Kidney (tissue), 22 donors: ENCODE measurements around the gene SLC22A8. TPM values are rescaled to one million over a fixed set of nuclear protein-coding genes. Genes with fewer than 3 reads are reported as not detected.
"Not testable (repeated sequence)": the region's sequence is repeated elsewhere in the genome, so short reads cannot be mapped to it uniquely, and the experiment has no call there.

Experiments used
- DNase-seq, 5 donors: peaks; one replicate each; pipeline ENCODE4 v3.0.0-alpha.2; 2013 to 2020
- FAIRE-seq: peaks from 2 replicates; lab custom pipeline; 2012; peaks lifted over from hg19 to GRCh38; lab: Jason Lieb, UNC
- H3K27ac ChIP-seq, 2 donors: one replicate each; pipeline ENCODE4 v1.7.0; 2013; ENCODE audit warnings: low read depth in 2 of 2, low read length in 2 of 2, inconsistent platforms in 1 of 2
- H3K27me3 ChIP-seq: one replicate; pipeline ENCODE4 v1.7.1; 2013; ENCODE audit warnings: low read length, inconsistent platforms; ENCODE audit not compliant: control insufficient read depth, insufficient read depth
- H3K36me3 ChIP-seq, 3 donors: one replicate each; pipeline versions ENCODE4 v1.7.0 to v1.7.1; 2013; ENCODE audit warnings: low read length in 3 of 3, control low read depth in 1 of 3, inconsistent platforms in 1 of 3; ENCODE audit not compliant: insufficient read depth in 3 of 3, control insufficient read depth in 2 of 3
- H3K4me1 ChIP-seq, 3 donors: one replicate each; pipeline versions ENCODE4 v1.7.0 to v1.7.1; 2013; ENCODE audit warnings: low read length in 3 of 3, inconsistent platforms in 1 of 3, low read depth in 1 of 3; ENCODE audit not compliant: control insufficient read depth in 2 of 3, insufficient read depth in 2 of 3
- H3K4me3 ChIP-seq, 3 donors: one replicate each; pipeline versions ENCODE4 v1.7.0 to v1.8.1; 2013; ENCODE audit warnings: low read length in 3 of 3, control low read depth in 1 of 3, inconsistent platforms in 1 of 3
- H3K9ac ChIP-seq, 3 donors: one replicate each; pipeline versions ENCODE4 v1.7.0 to v1.7.1; 2013; ENCODE audit warnings: low read length in 3 of 3, control low read depth in 1 of 3, inconsistent platforms in 1 of 3
- H3K9me3 ChIP-seq, 3 donors: one replicate each; pipeline versions ENCODE4 v1.7.0 to v1.7.1; 2013; ENCODE audit warnings: low read length in 3 of 3, control low read depth in 1 of 3, inconsistent platforms in 1 of 3; ENCODE audit not compliant: control insufficient read depth in 2 of 3, insufficient read depth in 1 of 3
- CTCF ChIP-seq: IDR thresholded peaks from 3 replicates; pipeline ENCODE4 v1.5.1; 2012; ENCODE audit warnings: mild to moderate bottlenecking, moderate library complexity, borderline replicate concordance; ENCODE audit not compliant: insufficient read depth; ENCODE audit errors: extremely low read depth
- intact Hi-C: fragments of 100-400 bp; cut with DNase I; formaldehyde crosslinking; loops from one replicate; pipeline ENCODE4 v1.11.1; 2022
- long read RNA-seq, 10 donors: library from polyadenylated mRNA in 1 of 10; unstranded in 1 of 10; transcript quantifications; one replicate each; pipeline ENCODE4 v2.0.0 and lab custom pipeline, GENCODE V29; 2021 to 2026
- polyA plus RNA-seq: library from polyadenylated mRNA; stranded (reverse); fragments of 350-450 nt; fragmentation: Illumina TruSeq; extraction: RNeasy Lipid Tissue Mini Kit (QIAGEN cat#74804); gene quantifications from one replicate; pipeline ENCODE4 v1.2.3, GENCODE V29; 2014; ENCODE audit warnings: low read depth, low replicate concordance; ENCODE audit not compliant: insufficient read depth
- total RNA-seq: library from RNA; stranded (reverse); fragmentation: NEBNext Ultra II Directional; extraction: Animal tissue kit (Norgen Biotek cat#: 25700); gene quantifications from one replicate; pipeline ENCODE4 v1.2.1, GENCODE V29; 2021
- donor health status: control.
- donor health status: control.
- donor health status: control.
- donor health status: control.
- donor health status: control.
- donor health status: DM: yes; HTN: yes; CAD: no.
- donor health status: Normal renal cell carcinoma (clear cell type).

SLC22A8 gene
- total RNA-seq (0.41 TPM), polyA plus RNA-seq (447 TPM)
- long read RNA-seq, donor 1, partial matches to known transcripts, result 0 of 4 reads
- long read RNA-seq, donor 1, other reads (novel, unspliced or antisense), result 0 of 4 reads
- long read RNA-seq, donor 2, transcript SLC22A8-209 (2 exons, 521 nt), result major isoform, 5 of 10 reads
- long read RNA-seq, donor 2, partial matches to known transcripts, result 0 of 10 reads
- long read RNA-seq, donor 2, other reads (novel, unspliced or antisense), result 0 of 10 reads
- long read RNA-seq, donor 3, partial matches to known transcripts, result 0 of 6 reads
- long read RNA-seq, donor 3, other reads (novel, unspliced or antisense), result 0 of 6 reads
- long read RNA-seq, donor 4, partial matches to known transcripts, result 0 of 4 reads
- long read RNA-seq, donor 4, other reads (novel, unspliced or antisense), result 0 of 4 reads
- long read RNA-seq, donor 5, result 0 reads
- long read RNA-seq, donor 6, partial matches to known transcripts, result 0 of 2 reads
- long read RNA-seq, donor 6, other reads (novel, unspliced or antisense), result 0 of 2 reads
- long read RNA-seq, donor 7, result 0 reads
- long read RNA-seq, donor 8, partial matches to known transcripts, result 0 of 2 reads
- long read RNA-seq, donor 8, other reads (novel, unspliced or antisense), result 0 of 2 reads
- long read RNA-seq, donor 9, partial matches to known transcripts, result 0 of 3 reads
- long read RNA-seq, donor 9, other reads (novel, unspliced or antisense), result 0 of 3 reads
- long read RNA-seq, donor 10, partial matches to known transcripts, result 0 of 3 reads
- long read RNA-seq, donor 10, other reads (novel, unspliced or antisense), result 0 of 3 reads

- peaks cover 0 to 5% (median 0%) of the 10 kb centered on the region in 3 donors for H3K36me3 ChIP-seq
- no peaks in the 10 kb centered on the region for H3K9me3 ChIP-seq
- intact Hi-C loops, result no loop called here
- H3K27ac ChIP-seq, result peak within 1 kb of the TSS; percentile 59 to 80
- H3K9ac ChIP-seq, result peak within 1 kb of the TSS in 1 of 3 donors; percentile 64
- no peaks in the 10 kb centered on the region for H3K27me3 ChIP-seq
- FAIRE-seq (no peak), DNase-seq (peak in 4 of 5 donors; percentile 36 to 59 (median 52))
- peak within 1 kb of the TSS in 2 of 3 donors; percentile 73 to 85 for H3K4me3 ChIP-seq
- TF ChIP-seq CTCF, result no peak
- H3K4me1 ChIP-seq, result no peaks in the 10 kb centered on the region
Measured at GRCh38 chr11:63015521-63016215, at the start of gene SLC22A8. Gene SLC22A8 (minus strand): TSS chr11:63015841. CDS start chr11:63014958, 883 bp downstream.

- H3K27me3 ChIP-seq, H3K27ac ChIP-seq, H3K4me3 ChIP-seq, H3K4me1 ChIP-seq, intact Hi-C loops, H3K36me3 ChIP-seq, H3K9me3 ChIP-seq, H3K9ac ChIP-seq, FAIRE-seq, DNase-seq: not testable (repeated sequence)
Measured at GRCh38 chr11:63046203-63046602, 30.6 kb upstream of the SLC22A8 start.

- H3K27ac ChIP-seq, result no peak overlapping the region
- H3K9me3 ChIP-seq, result no peaks in the 10 kb centered on the region
- no peaks in the 10 kb centered on the region for H3K4me1 ChIP-seq
- no peak overlapping the region for H3K4me3 ChIP-seq
- no peak overlapping the region for H3K9ac ChIP-seq
- no peak for TF ChIP-seq CTCF
- H3K36me3 ChIP-seq, result no peaks in the 10 kb centered on the region
- no peaks in the 10 kb centered on the region for H3K27me3 ChIP-seq
- FAIRE-seq, result no peak
- intact Hi-C loops, result no loop called here
- DNase-seq, result no peak
Measured at GRCh38 chr11:63042596-63042995, 27.0 kb upstream of the SLC22A8 start.
